Small intestine (tissue), 7 donors: Measurements from ENCODE around the gene LIFR. TPM values are rescaled to one million over a fixed set of nuclear protein-coding genes. Genes with fewer than 3 reads are reported as not detected.
A peak's percentile ranks its signal among the peaks of the same experiment; 100 is the strongest.

Experiments used
- DNase-seq, 2 donors: peaks; one replicate each; pipeline versions ENCODE4 v3.0.0 to v3.0.0-alpha.2; 2013
- FAIRE-seq: peaks from 2 replicates; lab custom pipeline; 2012; peaks lifted over from hg19 to GRCh38; lab: Jason Lieb, UNC
- H3K27ac ChIP-seq, 3 donors: one replicate each; pipeline ENCODE4 v1.5.1; 2013; ENCODE audit warnings: low read length in 2 of 3, mild to moderate bottlenecking in 2 of 3, control low read depth in 1 of 3, inconsistent platforms in 1 of 3, low read depth in 1 of 3, moderate library complexity in 1 of 3
- H3K27me3 ChIP-seq, 3 donors: one replicate each; pipeline ENCODE4 v1.6.1; 2013; ENCODE audit warnings: low read length in 3 of 3, inconsistent platforms in 1 of 3; ENCODE audit not compliant: control insufficient read depth in 3 of 3, insufficient read depth in 3 of 3
- H3K36me3 ChIP-seq, 3 donors: one replicate each; pipeline ENCODE4 v1.6.1; 2013; ENCODE audit warnings: low read length in 3 of 3, inconsistent platforms in 1 of 3, low read depth in 1 of 3, mild to moderate bottlenecking in 1 of 3, moderate library complexity in 1 of 3; ENCODE audit not compliant: control insufficient read depth in 3 of 3, insufficient read depth in 2 of 3
- H3K4me1 ChIP-seq, 3 donors: one replicate each; pipeline ENCODE4 v1.6.1; 2013; ENCODE audit warnings: low read length in 2 of 3, inconsistent platforms in 1 of 3, low read depth in 1 of 3, mild to moderate bottlenecking in 1 of 3, moderate library complexity in 1 of 3; ENCODE audit not compliant: control insufficient read depth in 3 of 3, insufficient read depth in 2 of 3
- H3K4me3 ChIP-seq, 3 donors: one replicate each; pipeline ENCODE4 v1.5.1; 2013; ENCODE audit warnings: low read length in 3 of 3, control low read depth in 1 of 3, inconsistent platforms in 1 of 3, low read depth in 1 of 3, mild to moderate bottlenecking in 1 of 3, moderate library complexity in 1 of 3
- H3K9me3 ChIP-seq, 2 donors: one replicate each; pipeline ENCODE4 v1.6.1; 2013; ENCODE audit warnings: low read depth in 1 of 2, low read length in 1 of 2; ENCODE audit not compliant: control insufficient read depth in 2 of 2, insufficient read depth in 1 of 2
- WGBS, 3 donors: extraction: QIAGEN DNeasy Blood & Tissue Kit; methylation state at CpG; one replicate each; pipeline ENCODE4 v1.1.7; 2013; 5-methylcytosine and 5-hydroxymethylcytosine counted together
- polyA plus RNA-seq, 4 donors: library from polyadenylated mRNA; stranded (reverse) in 3 of 4; unstranded in 1 of 4; fragments of 200-250 nt in 3 of 4; fragments of 120-200 nt in 1 of 4; gene quantifications; one replicate each; pipeline versions ENCODE4 v1.2.1 to v1.2.3, GENCODE V29; 2013
- donor health status: healthy with polysubstance abuse.
- donor health status: control.
- donor health status: control.
- donor health status: Bipolar disorder and iron deficiency.
- donor health status: healthy.

The LIFR gene
- polyA plus RNA-seq, 4 donors: 0.67 to 28.6 (median 7.0) TPM

DNA sequence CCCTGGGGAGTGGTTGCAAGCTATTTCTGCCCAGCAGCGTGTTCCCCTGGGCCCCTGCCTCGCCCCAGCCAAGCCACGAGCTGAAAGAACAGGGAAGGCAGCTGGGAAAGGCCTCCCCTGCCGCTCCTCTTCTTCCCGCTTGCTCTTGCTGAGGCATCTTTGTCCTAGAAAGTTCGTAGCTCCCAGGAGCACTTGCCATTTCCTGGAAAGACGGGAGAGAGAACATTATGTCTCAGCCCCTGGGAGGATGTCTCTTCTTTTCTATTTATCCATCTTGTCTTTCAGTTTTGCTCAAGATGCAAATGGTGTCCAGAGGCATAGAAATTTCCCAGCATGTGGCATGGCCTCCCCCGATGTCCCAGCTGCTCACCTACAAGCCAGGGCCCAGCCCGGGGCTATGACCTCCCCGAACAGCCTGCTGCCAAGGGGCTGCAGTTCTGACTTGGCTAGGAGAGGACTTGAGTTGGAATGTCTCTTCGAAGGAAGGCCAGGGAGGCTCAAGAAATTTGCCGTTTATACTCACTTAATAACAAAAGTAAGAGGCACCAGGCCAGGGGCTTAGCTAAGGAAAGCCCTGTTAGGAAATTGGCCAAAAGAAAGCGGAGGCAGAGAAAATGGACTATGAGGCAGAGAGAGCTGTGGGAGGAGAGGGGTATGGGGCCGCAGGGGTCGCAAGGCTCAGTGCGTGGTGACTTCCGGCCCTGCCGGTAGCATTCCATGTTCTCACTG, 87.3 kb downstream of the LIFR start:
- Histone ChIP-seq H3K27me3 (peaks cover 0 to 23% (median 0%) of the 10 kb centered on the region in 3 donors), H3K9me3 (no peaks in the 10 kb centered on the region), H3K36me3 (no peaks in the 10 kb centered on the region), H3K4me3 (no peak overlapping the region), H3K27ac (peak overlapping the region in 2 of 3 donors; percentile 1 to 82), H3K4me1 (peaks cover 0 to 22% (median 5%) of the 10 kb centered on the region in 3 donors)
- DNase-seq (peak in 1 of 2 donors; percentile 36), FAIRE-seq (no peak)
- 59 to 70% (median 70%) methylated on average over 18 of the region's 18 CpGs for WGBS, 3 donors

- Histone ChIP-seq H3K9me3 (no peaks in the 10 kb centered on the region), H3K4me1 (peaks cover 0 to 22% (median 5%) of the 10 kb centered on the region in 3 donors), H3K4me3 (no peak overlapping the region), H3K36me3 (no peaks in the 10 kb centered on the region), H3K27me3 (peaks cover 0 to 23% (median 0%) of the 10 kb centered on the region in 3 donors), H3K27ac (peak overlapping the region in 2 of 3 donors; percentile 44 to 82)
- 79 to 90% (median 89%) methylated on average over 12 of the region's 12 CpGs for WGBS, 3 donors
- FAIRE-seq (no peak), DNase-seq (no peak)
Measured at GRCh38 chr5:38468202-38468673, 88.2 kb downstream of the LIFR start.

- DNase-seq: no peak
- no peak for FAIRE-seq
Measured at GRCh38 chr5:38467353-38468040, 88.9 kb downstream of the LIFR start.

DNA sequence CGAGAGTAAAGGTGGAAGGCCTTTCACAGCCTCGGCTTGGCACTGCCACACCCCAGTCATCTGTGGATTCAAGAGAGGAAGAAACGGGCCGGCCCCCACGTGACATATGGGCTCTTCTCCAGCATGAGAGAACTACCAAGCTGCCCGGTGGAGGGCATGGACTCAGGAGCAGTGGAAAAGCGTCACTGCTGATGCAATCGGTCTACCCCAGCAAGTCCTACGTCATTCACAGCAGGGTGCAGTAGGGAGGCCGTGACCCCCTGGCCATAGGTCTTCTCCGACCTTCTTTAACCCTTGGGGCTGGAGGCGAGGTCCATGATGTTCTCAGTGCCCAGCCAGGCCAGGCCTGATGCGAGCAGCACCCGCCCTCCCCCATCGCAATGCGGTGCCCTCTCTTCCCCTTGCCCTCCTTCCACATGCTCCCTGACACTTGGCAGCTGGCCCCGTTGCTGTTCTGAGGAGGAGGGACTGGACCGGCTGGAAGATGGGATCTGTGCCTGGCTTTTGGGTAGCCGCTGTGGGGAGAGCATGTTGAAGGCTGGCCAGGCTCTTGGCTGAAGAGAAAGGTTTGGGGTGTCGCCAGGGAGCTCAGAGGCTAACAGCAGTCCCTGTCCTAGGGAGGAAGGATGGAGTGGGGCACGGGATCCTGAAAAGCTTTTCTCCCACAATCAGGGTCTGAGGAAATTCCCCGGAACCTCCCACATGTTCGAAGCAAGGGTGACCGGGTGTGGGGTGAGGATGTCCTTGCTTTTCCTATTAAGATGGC, 89.8 kb downstream of the LIFR start:
- FAIRE-seq: no peak
- Histone ChIP-seq H3K27ac (peak overlapping the region in 1 of 3 donors; percentile 82), H3K4me3 (no peak overlapping the region), H3K4me1 (peaks cover 0 to 22% (median 5%) of the 10 kb centered on the region in 3 donors), H3K27me3 (peaks cover 0 to 20% (median 0%) of the 10 kb centered on the region in 3 donors), H3K9me3 (no peaks in the 10 kb centered on the region), H3K36me3 (no peaks in the 10 kb centered on the region)
- no peak for DNase-seq
- WGBS, 3 donors: 66 to 82% (median 77%) methylated on average over 24 of the region's 24 CpGs

More at GRCh38 chr5:38467353-38468040, 88.9 kb downstream of the LIFR start:
- H3K27ac ChIP-seq: peak overlapping the region in 2 of 3 donors; percentile 44 to 82
- peaks cover 0 to 22% (median 5%) of the 10 kb centered on the region in 3 donors for H3K4me1 ChIP-seq
- peaks cover 0 to 23% (median 0%) of the 10 kb centered on the region in 3 donors for H3K27me3 ChIP-seq
- no peaks in the 10 kb centered on the region for H3K36me3 ChIP-seq
- 45 to 55% (median 53%) methylated on average over 22 of the region's 22 CpGs for WGBS, 3 donors
- H3K4me3 ChIP-seq: no peak overlapping the region
- no peaks in the 10 kb centered on the region for H3K9me3 ChIP-seq

DNA sequence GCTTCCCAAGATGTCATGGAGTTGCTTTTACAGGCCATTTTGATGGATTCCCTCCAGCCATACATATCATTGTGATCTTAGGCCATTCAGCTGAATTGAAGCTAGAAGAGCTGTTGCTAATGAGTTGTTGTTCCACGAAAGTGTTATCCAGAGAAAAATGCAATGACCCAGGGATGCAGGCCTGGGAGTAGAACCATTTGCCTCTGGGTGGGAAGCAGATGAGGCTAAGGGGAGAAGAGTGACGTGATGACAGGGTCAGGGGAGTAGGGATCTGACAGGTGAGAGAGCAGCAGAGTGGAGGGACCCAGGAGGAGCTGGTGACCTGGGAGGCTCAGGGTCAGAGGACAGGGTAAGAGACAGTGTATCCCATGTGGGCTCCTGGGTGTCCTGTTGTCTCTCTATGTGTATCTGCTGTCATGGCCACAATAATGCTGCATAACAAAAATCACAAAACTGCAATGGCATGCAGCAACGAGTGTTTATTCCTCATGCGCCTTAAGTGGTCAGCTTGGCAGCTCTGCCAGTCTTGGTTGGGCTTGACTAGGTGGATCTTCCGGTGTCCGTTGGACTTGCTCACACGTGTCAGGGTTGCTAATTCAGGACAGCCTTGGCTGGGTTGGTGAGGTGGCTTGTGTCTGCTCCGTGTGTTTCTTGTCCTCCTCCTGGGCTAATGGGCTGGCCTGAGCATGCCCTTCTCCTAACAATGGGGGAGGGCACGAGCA, 90.6 kb downstream of the LIFR start:
- DNase-seq (no peak), FAIRE-seq (no peak)
- H3K27me3 ChIP-seq: peaks cover 0 to 21% (median 0%) of the 10 kb centered on the region in 3 donors
- 76 to 82% (median 80%) methylated on average over 9 of the region's 9 CpGs for WGBS, 3 donors
- H3K9me3 ChIP-seq: no peaks in the 10 kb centered on the region
- H3K27ac ChIP-seq: peak overlapping the region in 1 of 3 donors; percentile 82
- H3K4me3 ChIP-seq: no peak overlapping the region
- no peaks in the 10 kb centered on the region for H3K36me3 ChIP-seq
- peaks cover 0 to 22% (median 5%) of the 10 kb centered on the region in 3 donors for H3K4me1 ChIP-seq

DNA sequence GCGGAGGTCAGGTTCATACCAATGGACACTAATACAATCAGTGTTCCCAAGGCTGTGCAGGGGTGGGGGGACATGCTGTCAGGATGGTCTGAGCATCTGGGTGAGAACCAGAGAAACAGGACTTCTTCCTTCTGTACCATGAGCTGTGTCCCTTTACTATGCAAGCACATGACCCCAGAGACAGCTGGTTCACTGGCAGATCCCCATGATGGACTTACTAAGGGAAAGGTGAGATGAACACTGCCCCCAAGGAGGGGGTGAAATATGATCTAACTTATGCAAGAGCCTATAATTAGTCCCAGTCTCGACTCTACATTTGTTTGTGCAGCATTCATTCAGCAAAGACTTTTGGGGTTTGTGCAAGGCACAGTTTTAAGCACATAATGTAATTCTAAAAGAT, 91.4 kb downstream of the LIFR start:
- FAIRE-seq: no peak
- Histone ChIP-seq H3K27ac (no peak overlapping the region), H3K36me3 (no peaks in the 10 kb centered on the region), H3K4me1 (peaks cover 0 to 22% (median 5%) of the 10 kb centered on the region in 3 donors), H3K4me3 (no peak overlapping the region), H3K9me3 (no peaks in the 10 kb centered on the region), H3K27me3 (peaks cover 0 to 17% (median 0%) of the 10 kb centered on the region in 3 donors)
- WGBS, 3 donors: 63 to 66% (median 64%) methylated on average over 2 of the region's 2 CpGs
- DNase-seq: no peak

DNA sequence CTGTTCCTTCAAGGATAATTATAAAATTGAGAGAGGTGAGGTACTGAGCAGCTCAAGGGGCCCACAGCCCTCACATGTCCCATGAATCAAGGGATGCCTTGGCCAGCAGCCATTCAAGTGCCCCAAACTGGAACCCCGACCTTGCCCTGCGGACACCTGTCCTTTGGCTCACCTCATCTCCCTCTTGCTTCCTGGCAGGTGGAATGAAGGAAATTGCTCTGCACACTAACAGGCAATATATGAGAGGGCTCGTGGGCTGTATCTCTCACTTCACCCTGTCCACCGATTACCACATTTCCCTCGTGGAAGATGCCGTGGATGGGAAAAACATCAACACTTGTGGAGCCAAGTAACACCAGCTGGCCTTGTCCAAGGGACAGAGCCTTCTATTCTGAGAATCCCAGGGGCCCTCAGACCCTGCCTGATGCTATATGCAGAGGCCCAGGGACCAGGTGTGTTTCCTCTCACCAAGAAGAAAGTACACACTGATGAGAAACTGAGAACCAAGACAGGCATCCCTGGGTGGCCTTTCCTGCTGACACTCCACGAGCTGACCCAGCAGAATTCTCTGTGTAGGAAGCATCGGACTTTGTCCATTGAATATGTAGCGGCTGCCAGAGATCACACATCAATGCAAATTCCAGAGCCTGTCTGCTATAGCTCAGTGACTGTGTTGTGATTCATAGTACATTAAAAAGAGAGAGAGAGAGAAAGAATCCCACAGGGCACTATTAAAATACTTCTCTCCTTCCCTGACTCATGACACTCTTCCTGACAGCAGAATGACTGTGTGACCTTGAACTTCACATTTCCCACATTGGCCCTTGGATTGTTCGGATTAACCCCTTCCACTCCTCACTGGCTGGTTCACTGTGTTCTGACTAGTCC, 92.6 kb downstream of the LIFR start:
- FAIRE-seq (no peak), DNase-seq (peak; percentile 13 to 77)
- H3K36me3 ChIP-seq: no peaks in the 10 kb centered on the region
- WGBS, 3 donors: 34 to 43% (median 41%) methylated on average over 10 of the region's 10 CpGs
- no peak overlapping the region for H3K4me3 ChIP-seq
- peak overlapping the region in 1 of 3 donors; percentile 27 for H3K27ac ChIP-seq
- H3K9me3 ChIP-seq: no peaks in the 10 kb centered on the region
- peaks cover 0 to 14% (median 5%) of the 10 kb centered on the region in 3 donors for H3K4me1 ChIP-seq
- H3K27me3 ChIP-seq: peaks cover 0 to 10% (median 2%) of the 10 kb centered on the region in 3 donors
